ENCODE results near the gene CGB1.

- no peak for TF ChIP-seq CEBPB (IDR thresholded peaks at IDR 0.05; ENCODE audit: borderline replicate concordance, low read depth, low read length)
- TF ChIP-seq, protein P1, sequence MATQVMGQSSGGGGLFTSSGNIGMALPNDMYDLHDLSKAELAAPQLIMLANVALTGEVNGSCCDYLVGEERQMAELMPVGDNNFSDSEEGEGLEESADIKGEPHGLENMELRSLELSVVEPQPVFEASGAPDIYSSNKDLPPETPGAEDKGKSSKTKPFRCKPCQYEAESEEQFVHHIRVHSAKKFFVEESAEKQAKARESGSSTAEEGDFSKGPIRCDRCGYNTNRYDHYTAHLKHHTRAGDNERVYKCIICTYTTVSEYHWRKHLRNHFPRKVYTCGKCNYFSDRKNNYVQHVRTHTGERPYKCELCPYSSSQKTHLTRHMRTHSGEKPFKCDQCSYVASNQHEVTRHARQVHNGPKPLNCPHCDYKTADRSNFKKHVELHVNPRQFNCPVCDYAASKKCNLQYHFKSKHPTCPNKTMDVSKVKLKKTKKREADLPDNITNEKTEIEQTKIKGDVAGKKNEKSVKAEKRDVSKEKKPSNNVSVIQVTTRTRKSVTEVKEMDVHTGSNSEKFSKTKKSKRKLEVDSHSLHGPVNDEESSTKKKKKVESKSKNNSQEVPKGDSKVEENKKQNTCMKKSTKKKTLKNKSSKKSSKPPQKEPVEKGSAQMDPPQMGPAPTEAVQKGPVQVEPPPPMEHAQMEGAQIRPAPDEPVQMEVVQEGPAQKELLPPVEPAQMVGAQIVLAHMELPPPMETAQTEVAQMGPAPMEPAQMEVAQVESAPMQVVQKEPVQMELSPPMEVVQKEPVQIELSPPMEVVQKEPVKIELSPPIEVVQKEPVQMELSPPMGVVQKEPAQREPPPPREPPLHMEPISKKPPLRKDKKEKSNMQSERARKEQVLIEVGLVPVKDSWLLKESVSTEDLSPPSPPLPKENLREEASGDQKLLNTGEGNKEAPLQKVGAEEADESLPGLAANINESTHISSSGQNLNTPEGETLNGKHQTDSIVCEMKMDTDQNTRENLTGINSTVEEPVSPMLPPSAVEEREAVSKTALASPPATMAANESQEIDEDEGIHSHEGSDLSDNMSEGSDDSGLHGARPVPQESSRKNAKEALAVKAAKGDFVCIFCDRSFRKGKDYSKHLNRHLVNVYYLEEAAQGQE (IDR thresholded peaks at IDR 0.05; ENCODE audit: borderline replicate concordance in 1 of 2, low read depth in 1 of 2, low read length in 2 of 2), result no peak
- TF ChIP-seq, protein P2, sequence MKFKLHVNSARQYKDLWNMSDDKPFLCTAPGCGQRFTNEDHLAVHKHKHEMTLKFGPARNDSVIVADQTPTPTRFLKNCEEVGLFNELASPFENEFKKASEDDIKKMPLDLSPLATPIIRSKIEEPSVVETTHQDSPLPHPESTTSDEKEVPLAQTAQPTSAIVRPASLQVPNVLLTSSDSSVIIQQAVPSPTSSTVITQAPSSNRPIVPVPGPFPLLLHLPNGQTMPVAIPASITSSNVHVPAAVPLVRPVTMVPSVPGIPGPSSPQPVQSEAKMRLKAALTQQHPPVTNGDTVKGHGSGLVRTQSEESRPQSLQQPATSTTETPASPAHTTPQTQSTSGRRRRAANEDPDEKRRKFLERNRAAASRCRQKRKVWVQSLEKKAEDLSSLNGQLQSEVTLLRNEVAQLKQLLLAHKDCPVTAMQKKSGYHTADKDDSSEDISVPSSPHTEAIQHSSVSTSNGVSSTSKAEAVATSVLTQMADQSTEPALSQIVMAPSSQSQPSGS (CRISPR knock-in tag; IDR thresholded peaks at IDR 0.05), result no peak
- no peak for TF ChIP-seq KDM3A (CRISPR knock-in tag; IDR thresholded peaks at IDR 0.05; ENCODE audit: low read depth)
- no peak for TF ChIP-seq GABPA (IDR thresholded peaks at IDR 0.05; ENCODE audit: low read depth, low read length)
- no peak for TF ChIP-seq GABPA (CRISPR knock-in tag; IDR thresholded peaks at IDR 0.05; ENCODE audit: low read depth)
- TF ChIP-seq PAF1 (CRISPR knock-in tag; IDR thresholded peaks at IDR 0.05), result no peak
- no peak for TF ChIP-seq JUN (CRISPR knock-in tag; IDR thresholded peaks at IDR 0.05)
- TF ChIP-seq SMYD3 (CRISPR knock-in tag; IDR thresholded peaks at IDR 0.05), result no peak
- no peak for TF ChIP-seq ZBTB2 (CRISPR knock-in tag; IDR thresholded peaks at IDR 0.05; ENCODE audit: low read depth)
- no peak for TF ChIP-seq CTCF (CRISPR knock-in tag; IDR thresholded peaks at IDR 0.05)
- no peak for TF ChIP-seq ZSCAN9 (CRISPR knock-in tag; IDR thresholded peaks at IDR 0.05; ENCODE audit: borderline replicate concordance)
- no peak for TF ChIP-seq ZBTB38 (CRISPR knock-in tag; IDR thresholded peaks at IDR 0.05)
- TF ChIP-seq GATA4 (IDR thresholded peaks at IDR 0.05; ENCODE audit: borderline replicate concordance, low read depth), result no peak
- TF ChIP-seq ZBTB33 (CRISPR knock-in tag; IDR thresholded peaks at IDR 0.05), result no peak
Observed at GRCh38 chr19:49057636-49058234, 21.0 kb upstream of the CGB1 start, which contains the start of gene CGB7.
